Measurements from ENCODE around the gene TMEM161A.

TMEM161A gene

DNA sequence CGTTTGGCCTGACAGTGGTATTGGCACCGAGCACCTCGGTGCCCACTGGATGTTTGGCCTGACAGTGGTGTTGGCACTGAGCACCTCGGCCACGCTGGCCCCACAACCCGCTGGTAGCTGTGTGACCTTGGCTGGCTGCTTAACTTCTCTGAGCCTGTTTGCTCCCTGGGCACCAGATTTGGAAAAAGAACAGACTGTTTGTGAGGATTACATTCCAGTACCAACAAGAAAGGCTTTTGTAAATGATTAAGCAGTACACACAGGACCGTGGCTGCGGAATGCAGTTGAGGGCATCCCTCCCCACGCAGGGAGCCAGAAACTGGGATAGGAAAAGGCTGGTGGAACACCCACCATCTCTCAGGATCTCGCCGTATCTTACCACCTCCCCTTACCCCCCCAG is 42.6 kb downstream of the TMEM161A start:
- DNase-seq = no peak

DNA sequence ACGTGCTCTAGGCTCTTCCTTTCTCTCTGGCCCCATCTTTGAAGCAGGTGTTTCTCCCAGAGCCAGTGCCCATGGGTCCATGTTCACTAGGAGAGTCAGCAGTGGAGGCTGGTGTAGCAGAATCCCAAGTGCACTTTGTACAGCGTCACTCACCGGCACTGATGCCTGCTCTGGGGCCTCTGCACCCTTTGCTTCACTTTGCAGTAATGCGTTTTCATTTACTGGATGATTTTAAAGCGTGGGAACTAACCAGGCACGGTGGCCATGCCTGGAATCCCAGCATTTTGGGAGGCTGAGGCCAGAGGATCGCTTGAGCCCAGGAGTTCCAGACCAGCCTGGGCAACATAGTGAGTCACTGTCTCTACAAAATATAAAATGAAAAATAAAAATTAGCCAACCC is 43.8 kb downstream of the TMEM161A start:
- DNase-seq = no peak

DNA sequence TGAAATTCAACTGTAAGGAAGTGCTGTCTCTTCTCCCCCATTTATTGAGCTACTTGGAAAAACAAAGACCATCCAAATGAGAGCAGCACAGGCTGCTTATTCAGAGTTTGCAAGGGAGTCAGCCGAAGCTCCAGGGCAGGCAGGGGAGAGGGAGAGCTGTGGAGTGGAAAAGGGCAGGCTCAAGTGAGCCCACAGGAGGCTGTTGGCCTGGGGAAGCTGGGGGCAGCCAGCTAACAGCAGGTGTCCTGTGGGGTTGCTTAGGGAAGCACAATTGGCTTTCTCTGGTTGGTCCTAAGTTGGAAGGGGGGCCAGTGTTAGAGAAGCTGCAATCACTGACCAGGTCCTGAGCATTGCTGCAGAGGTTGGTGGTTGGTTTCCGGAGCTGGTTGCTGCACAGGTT is 50.6 kb downstream of the TMEM161A start:
- no peak for DNase-seq

DNA sequence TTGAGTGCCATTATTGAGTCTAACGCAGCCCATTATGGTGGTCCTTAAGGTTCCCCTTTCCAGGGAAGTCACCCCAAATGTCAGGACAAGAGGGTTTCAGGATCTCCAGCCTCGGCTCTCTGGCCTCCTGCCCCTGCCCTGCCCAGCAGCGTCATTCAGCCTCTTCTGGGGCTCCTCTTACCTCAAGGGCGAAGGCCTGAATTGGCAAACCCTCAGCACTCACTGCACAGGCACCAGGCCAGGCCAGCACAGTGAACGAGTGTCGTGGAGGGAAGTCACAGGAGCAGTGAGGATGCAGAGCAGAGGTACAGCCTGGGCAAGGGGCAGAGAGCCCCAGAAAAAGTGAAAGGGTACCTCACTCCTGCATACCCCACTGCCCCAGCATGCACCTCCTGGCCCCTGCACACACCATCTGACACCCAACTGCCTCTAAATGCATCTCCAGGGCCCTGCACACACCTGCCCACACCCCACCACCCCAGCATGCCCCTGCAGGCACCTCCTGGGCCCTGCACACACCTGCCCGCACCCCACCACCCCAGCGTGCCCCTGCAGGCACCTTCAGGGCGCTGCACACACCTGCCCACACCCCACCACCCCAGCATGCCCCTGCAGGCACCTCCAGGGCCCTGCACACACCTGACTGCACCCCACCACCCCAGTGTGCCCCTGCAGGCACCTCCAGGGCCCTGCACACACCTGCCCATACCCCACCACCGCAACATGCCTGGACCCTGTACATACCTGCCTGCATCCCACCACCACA is 54.7 kb downstream of the TMEM161A start:
- DNase-seq = no peak

DNA sequence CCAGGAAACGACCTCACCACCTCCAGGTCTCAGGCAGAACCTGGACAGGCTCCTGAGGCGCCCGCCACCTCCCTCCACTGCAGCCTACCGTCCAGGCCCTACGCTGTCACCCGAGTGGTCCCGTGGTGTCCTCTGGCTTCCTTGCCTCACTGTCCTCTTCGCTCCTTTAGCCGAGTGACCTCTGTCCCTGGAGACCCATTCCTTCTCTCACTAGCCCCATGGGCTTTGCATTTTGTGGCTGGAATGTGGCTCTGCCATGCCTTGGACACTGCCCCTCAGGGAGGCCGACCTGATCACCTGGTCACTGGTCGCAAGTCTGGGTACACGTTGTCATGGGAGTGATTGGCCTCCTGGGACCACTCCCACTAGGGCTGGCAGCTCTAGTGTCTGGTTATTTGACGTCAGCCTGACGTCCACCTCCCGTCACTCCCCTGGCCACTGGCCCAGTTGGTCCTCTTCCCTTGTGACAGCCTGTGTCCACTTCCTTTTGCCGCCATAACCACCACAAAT is 56.6 kb downstream of the TMEM161A start:
- DNase-seq = no peak

DNA sequence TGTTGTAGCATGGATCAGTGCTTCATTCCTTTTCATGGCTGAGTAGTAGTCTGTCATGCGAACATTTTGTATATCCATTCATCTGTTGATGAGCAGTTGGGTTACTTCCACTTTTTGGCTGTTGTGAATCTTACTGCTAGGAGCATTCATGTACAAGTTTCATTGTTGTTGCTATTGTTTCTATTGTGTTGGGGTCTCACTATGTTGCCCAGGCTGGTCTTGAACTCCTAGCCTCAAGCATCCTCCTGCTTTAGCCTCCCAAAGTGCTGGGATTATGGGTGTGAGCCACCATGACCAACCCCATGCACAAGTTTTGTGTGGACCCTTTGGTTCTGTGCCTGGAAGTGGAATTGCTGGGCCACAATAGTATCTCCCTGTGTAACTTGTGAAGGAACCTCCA is 58.7 kb downstream of the TMEM161A start:
- no peak for DNase-seq

DNA sequence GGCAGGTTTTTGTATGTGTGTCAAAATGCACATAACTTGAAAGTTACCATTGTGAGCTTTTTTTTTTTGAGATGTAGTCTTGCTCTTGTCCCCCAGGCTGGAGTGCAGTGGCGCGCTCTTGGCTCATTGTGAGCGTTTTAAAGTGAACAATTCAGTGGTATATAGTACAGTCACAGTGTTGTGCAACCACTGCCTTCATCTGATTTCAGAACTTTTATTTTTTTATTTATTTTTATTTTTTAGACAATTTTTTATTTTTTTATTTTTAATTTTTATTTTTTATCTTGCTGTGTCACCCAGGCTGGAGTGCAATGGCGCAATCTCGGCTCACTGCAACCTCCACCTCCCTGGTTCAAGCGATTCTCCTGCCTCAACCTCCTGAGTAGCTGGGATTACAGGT is 59.5 kb downstream of the TMEM161A start:
- DNase-seq = no peak

DNA sequence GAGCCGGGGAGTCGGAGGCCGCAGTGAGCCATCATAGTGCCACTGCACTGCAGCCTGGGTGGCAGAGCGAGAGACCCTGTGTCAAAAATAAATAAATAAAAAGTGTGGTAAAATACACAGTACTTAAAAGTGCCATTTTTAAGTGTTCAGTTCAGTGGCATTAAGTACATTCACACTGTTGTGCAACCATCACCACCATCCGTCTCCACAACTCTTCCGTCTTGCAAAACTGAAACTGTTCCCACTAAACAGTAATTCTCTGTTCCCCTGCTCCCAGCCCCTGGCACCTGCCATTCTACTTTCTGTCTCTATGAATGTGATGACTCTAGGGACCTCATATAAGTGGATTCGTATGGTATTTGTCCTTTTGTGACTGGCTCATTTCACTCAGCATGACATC is 61.2 kb downstream of the TMEM161A start:
- no peak for DNase-seq

DNA sequence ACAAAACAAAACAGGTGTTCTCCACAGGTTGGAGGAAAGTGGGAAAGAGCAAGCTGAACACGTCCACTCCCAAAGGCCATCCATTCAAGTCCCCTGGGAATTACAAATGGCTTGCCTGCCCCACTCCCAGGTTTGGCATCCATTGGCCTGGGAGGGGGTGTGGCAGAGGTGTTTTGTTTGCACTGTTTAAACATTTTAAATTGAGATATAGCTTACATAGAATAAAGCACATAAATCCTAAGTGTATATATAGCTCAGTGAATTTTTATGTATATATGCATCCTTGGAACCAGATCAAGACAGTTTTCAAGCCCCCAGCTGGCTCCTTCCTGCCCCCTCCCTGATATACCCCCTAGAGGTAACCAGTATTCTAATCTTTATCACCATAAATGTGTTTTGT is 61.8 kb downstream of the TMEM161A start:
- DNase-seq = no peak

DNA sequence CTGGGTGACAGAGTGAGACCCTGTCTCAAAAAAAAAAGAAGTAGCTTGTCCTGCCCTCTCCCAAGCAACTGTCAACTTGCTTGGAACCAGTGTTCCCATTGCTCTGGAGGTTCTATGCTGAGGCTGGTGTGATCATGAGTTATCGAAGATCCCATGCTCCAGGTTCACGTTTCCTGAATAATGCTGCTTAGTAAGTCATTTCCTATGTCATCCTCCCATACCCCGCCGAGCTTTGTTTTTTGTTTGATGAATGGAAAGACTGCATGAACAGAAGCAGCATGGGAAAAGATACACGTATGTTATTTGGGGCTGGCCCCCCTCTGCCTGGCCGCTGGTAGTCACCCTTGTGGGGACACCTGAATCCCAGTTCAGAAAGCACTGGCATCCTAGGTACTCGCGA is 63.2 kb downstream of the TMEM161A start:
- no peak for DNase-seq

DNA sequence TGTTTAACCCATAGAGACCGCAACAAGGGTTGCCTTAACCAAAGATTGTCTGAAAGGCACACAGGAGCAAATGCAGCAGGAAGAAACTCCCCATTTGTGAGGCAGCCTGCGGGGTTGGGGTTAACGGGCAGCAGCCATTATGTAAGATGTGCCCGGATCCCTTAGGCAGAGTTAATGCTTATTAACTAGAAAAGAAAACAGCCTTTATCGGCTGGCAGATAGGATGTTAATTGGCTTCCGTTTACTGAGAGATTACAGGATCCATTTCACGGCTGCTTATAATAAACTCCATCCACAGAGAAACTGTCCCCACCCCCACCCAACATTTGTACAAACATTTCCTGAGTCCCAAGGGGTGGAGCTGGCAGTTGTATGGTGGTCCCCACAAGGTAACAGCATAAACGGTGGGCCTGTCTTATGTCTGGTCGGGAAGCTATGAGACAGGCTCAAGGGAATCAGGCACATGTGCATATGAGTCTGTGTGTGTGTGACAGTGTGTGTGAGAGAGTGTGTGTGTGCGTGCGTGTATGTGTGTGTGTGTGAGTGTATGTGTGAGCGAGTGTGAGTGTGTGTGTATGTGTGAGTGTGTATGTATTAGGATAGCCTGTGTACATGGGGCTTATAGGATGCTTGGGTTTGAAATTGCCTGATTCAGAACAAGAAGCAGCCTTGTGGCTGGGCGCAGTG is 63.9 kb downstream of the TMEM161A start:
- DNase-seq = no peak

DNA sequence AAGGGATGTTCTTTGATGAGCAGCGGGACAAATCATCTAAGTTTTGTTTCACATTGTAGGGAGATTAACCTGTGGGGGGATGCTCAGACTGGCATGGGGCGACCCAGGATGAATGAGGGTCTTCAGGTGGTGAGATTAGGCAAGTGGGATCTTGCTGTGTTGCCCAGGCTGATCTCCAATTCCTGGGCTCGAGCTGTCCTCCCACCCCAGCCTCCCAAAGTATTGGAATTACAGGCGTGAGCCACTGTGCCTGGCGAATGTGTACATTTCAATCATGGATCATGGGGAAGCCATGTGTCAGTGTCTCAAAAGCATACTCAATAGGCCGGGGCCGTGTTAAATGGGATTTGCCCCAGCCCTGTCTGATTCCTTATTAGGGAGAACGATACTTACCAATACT is 66.4 kb downstream of the TMEM161A start:
- DNase-seq = no peak

Data from HCEC 1CT (cell line).